GM12874 (cell line): ENCODE data around the gene ZDHHC8.

Experiments
- TF ChIP-seq, protein P1 (sequence below): IDR thresholded peaks from 2 replicates; pipeline ENCODE4 v1.5.1; 2011; ENCODE audit warnings: low read depth, mild to moderate bottlenecking, control low read depth, low read length, moderate library complexity; ENCODE audit not compliant: insufficient read depth

ZDHHC8 gene

DNA sequence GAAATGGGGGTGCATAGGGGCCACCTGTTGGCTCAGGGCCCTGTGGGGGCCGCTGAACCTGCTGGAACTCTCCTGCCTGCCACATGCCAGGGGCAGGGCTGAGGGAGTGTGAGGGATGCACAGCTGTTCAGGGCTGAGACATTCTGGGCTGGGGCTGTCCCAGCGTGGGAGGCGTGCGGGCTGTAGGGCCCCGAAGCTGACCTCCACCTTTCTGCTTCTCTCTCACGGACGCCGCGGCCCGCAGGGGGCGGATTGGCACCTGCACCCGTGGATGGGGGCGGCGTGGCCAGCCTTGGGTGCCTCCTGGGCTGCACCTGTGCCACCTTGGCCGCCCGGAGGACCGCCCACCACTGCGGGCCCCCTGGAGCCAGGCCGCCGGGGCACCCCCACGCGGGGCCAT is 15.2 kb downstream of the ZDHHC8 start:
- TF ChIP-seq, protein P1, sequence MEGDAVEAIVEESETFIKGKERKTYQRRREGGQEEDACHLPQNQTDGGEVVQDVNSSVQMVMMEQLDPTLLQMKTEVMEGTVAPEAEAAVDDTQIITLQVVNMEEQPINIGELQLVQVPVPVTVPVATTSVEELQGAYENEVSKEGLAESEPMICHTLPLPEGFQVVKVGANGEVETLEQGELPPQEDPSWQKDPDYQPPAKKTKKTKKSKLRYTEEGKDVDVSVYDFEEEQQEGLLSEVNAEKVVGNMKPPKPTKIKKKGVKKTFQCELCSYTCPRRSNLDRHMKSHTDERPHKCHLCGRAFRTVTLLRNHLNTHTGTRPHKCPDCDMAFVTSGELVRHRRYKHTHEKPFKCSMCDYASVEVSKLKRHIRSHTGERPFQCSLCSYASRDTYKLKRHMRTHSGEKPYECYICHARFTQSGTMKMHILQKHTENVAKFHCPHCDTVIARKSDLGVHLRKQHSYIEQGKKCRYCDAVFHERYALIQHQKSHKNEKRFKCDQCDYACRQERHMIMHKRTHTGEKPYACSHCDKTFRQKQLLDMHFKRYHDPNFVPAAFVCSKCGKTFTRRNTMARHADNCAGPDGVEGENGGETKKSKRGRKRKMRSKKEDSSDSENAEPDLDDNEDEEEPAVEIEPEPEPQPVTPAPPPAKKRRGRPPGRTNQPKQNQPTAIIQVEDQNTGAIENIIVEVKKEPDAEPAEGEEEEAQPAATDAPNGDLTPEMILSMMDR = no peak

DNA sequence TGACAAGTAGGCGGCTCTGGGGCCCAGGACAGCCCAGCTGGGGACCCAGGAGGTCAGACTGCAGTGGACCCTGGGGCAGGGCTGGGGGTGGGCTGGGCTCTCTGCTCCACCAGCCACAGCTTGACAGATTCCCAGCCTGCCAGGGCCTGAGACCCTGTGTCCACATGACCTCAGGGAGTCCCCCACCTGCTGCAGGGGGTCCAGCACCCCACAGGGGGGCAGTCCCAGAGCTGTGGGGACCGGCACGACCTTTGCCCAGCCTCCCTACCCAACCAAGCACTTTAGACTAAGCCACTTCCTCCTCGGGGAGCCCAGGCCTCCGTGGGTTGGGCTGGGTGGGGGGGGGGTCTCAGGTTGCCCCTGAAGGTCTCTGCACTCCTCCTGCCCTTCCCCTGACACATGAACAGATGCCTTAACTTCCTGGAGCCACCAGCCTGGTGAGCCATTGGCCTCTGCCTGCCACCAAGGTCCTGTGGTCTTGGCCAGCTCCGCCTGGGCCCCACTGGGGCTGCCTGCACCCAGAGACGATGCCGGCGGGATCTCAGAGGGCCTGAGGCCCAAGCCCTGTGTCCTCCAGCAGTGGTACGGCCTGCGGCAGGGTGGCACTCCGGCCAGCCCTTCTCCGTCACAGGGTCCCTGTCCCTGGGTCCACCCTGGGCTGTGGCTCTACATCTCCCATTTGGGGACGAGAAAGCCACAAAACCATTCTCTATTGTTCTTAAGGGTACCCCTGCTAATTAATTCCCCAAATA is 15.8 kb downstream of the ZDHHC8 start:
- TF ChIP-seq, protein P1 = no peak

DNA sequence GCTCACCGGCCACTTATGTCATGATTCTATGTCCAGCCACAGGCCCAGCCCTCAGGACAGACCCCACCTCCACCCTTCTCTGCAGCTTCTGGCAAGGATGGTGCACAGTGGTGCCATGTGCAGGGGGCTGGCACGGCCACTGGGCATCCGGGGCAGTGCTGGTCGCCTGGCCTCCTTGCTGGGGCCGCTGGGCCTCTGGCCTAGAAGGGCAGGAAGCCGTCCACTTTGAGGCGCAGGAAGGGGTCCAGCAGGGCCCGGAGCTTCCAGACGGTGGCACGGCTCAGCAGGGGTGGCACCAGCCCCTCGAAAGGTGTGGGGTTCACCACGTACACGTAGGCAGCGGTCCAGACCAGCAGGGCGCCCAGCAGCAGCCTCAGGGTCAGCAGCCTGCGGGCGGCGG is 16.8 kb downstream of the ZDHHC8 start:
- TF ChIP-seq, protein P1 = no peak

DNA sequence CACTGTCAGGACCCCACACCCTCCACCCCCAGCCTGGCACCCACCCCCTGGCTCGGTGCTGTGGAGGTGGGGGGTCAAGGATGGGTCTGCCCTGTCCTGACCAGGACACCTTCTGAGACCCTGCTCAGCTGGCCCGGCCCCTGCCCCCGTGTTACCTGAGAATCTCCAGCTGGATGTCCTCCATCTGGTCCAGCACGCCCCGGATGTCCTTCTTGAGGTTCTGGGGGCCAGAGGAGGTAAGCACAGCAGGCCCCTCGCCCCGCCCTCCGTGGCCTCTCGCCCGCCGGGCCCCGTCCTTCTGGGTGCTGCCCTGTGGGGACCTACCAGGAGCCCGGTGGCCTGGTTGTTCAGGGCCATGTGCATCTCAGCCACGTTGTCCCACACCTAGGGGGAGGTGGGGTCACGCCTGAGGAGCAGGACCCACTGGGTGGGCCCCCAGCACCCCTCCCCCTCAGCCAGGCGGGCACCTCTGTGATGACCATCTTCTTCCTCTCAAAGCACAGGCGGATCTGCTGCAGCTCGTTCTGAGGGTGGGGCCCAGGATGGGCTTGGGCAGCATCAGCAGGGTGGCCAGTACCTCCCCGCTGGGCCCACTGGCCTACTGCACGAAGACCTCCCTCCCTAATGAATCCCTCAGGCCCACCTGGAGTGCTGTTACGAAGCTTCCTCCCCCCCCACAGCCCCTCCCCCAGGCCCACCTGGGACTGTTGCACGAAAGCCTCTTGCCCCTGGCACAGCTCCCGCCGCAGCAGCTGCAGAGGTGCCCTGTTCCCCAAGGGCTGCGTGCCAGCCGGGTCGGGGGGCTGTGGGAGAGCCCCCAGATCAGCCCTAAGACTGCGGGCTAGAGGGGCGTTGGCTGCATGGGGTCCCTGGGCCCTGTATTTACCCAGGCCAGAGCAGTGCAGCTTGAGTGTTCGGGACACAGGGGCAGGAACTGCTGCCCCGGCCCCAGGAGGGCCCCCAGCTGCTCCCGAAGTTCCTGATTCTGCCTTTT is 17.9 kb downstream of the ZDHHC8 start:
- TF ChIP-seq, protein P1 = no peak

DNA sequence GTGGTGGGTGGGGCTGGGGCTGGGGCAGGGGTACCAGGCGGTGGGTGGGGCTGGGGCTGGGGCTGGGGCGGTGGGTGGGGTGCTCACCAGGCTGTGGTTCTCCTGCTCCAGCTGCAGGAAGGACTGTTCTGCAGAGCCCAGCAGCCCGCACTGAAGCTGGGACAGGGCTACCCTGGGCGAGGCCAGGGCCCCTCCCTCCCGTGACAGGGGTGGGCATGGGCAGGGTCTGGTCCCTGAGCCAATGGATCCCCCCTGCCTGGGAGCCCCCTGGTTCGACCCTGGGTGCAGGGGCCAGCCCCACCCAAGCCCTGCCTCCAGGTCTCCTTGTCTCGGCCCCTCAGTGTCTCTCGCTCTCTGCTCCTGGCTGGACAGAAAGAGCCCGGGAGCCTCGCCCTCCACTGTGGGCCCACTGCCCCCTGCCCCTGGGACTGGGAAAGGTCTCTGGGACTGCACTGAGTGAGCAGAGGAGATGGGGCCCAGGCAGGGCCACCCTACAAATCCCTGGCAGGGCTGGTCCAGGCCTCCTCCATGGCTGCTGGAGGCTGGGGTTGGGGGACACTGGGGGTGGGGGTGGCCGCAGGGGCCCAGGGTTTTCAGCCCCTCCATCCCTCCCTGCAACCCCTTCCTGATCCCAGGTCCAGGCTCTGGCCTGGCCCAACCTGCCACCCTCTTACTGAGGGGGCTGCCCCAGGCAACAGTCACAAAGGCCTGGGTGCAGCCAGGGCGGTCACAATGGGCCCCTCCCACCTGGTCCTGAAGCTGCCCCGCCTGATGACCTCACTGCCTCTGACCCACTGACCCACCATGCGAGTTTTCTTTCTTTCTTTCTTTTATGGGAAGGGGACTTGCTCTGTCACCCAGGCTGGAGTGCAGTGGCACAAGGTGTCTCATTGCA is 19.0 kb downstream of the ZDHHC8 start, which contains the start of gene CCDC188:
Gene CCDC188, minus strand, starts transcription at position 675 of the 895 bp plus-strand sequence. Its CDS starts 69 bp downstream, at position 606.
- TF ChIP-seq, protein P1 = no peak

DNA sequence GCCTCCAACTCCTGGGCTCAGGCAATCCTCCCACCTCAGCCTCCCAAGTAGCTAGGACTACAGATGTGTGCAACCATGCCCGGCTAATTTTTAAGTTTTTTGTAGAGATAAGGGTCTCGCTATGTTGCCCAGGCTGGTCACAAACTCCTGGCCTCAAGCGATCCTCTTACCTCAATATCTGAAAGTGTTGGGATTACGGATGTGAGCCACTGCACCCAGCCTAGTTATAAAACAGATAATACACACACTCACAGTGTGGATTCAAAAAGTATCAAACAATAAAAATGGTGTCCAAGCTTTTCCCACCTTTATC is 19.6 kb downstream of the ZDHHC8 start:
- TF ChIP-seq, protein P1 = no peak
